Glutamatergic neuron (in vitro differentiated cells): ENCODE results near the gene CXCL6. TPM values are rescaled to one million over a fixed set of nuclear protein-coding genes. Genes with fewer than 3 reads are reported as not detected.

Experiments used
- DNase-seq: peaks from one replicate; pipeline ENCODE4 v3.0.0; 2022
- H3K27ac Mint-ChIP-seq: one replicate; pipeline ENCODE4 v1.8.0; 2020; ENCODE audit warnings: mild to moderate bottlenecking, mixed read lengths, inconsistent platforms; ENCODE audit not compliant: unreplicated experiment
- H3K27me3 Mint-ChIP-seq: one replicate; pipeline ENCODE4 v1.8.0; 2020; ENCODE audit warnings: mild to moderate bottlenecking, moderate library complexity, mixed read lengths, inconsistent platforms; ENCODE audit not compliant: unreplicated experiment
- H3K36me3 Mint-ChIP-seq: one replicate; pipeline ENCODE4 v1.8.0; 2020; ENCODE audit warnings: mild to moderate bottlenecking, mixed read lengths, inconsistent platforms; ENCODE audit not compliant: unreplicated experiment
- H3K4me1 Mint-ChIP-seq: one replicate; pipeline ENCODE4 v1.8.0; 2020; ENCODE audit warnings: mild to moderate bottlenecking, low read depth, mixed read lengths, inconsistent platforms; ENCODE audit not compliant: unreplicated experiment
- H3K4me3 Mint-ChIP-seq: one replicate; pipeline ENCODE4 v1.8.0; 2020; ENCODE audit warnings: mild to moderate bottlenecking, mixed read lengths, inconsistent platforms; ENCODE audit not compliant: unreplicated experiment
- H3K9me3 Mint-ChIP-seq: one replicate; pipeline ENCODE4 v1.8.0; 2020; ENCODE audit warnings: mild to moderate bottlenecking, moderate library complexity, mixed read lengths, inconsistent platforms; ENCODE audit not compliant: unreplicated experiment
- total RNA-seq: library from RNA; stranded (reverse); fragmentation: NEBNext Ultra II Directional; extraction: Animal tissue kit (Norgen Biotek cat#: 25700); gene quantifications from one replicate; pipeline ENCODE4 v1.2.1, GENCODE V29; 2021; ENCODE audit not compliant: unreplicated experiment
- TF ChIP-seq, protein P1 (sequence below): fragments of 200-600 bp; sonication (generic); IDR thresholded peaks from one replicate; pipeline ENCODE4 v1.5.0; 2021; ENCODE audit not compliant: partially characterized antibody, unreplicated experiment

CXCL6 gene
- total RNA-seq, 1 donor from 2014 or later = not detected

GRCh38 chr4:73844806-73845205 is 8.3 kb downstream of the CXCL6 start:
- no peak overlapping the region for H3K27ac Mint-ChIP-seq
- DNase-seq = no peak
- H3K27me3 Mint-ChIP-seq = no peaks in the 10 kb centered on the region
- TF ChIP-seq, protein P1, sequence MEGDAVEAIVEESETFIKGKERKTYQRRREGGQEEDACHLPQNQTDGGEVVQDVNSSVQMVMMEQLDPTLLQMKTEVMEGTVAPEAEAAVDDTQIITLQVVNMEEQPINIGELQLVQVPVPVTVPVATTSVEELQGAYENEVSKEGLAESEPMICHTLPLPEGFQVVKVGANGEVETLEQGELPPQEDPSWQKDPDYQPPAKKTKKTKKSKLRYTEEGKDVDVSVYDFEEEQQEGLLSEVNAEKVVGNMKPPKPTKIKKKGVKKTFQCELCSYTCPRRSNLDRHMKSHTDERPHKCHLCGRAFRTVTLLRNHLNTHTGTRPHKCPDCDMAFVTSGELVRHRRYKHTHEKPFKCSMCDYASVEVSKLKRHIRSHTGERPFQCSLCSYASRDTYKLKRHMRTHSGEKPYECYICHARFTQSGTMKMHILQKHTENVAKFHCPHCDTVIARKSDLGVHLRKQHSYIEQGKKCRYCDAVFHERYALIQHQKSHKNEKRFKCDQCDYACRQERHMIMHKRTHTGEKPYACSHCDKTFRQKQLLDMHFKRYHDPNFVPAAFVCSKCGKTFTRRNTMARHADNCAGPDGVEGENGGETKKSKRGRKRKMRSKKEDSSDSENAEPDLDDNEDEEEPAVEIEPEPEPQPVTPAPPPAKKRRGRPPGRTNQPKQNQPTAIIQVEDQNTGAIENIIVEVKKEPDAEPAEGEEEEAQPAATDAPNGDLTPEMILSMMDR = no peak
- H3K9me3 Mint-ChIP-seq = no peaks in the 10 kb centered on the region
- no peak overlapping the region for H3K4me3 Mint-ChIP-seq
- H3K4me1 Mint-ChIP-seq = no peaks in the 10 kb centered on the region
- H3K36me3 Mint-ChIP-seq = no peaks in the 10 kb centered on the region

GRCh38 chr4:73847526-73848182 is 11.2 kb downstream of the CXCL6 start:
- no peaks in the 10 kb centered on the region for H3K36me3 Mint-ChIP-seq
- no peak for DNase-seq
- H3K4me3 Mint-ChIP-seq = no peak overlapping the region
- H3K27ac Mint-ChIP-seq = no peak overlapping the region
- H3K9me3 Mint-ChIP-seq = no peaks in the 10 kb centered on the region
- H3K27me3 Mint-ChIP-seq = no peaks in the 10 kb centered on the region
- no peaks in the 10 kb centered on the region for H3K4me1 Mint-ChIP-seq
- TF ChIP-seq, protein P1 = no peak

- H3K4me1 Mint-ChIP-seq = no peaks in the 10 kb centered on the region
- TF ChIP-seq, protein P1 = no peak
- H3K27ac Mint-ChIP-seq = no peak overlapping the region
- no peaks in the 10 kb centered on the region for H3K36me3 Mint-ChIP-seq
- H3K4me3 Mint-ChIP-seq = no peak overlapping the region
- H3K27me3 Mint-ChIP-seq = no peaks in the 10 kb centered on the region
- DNase-seq = no peak
- H3K9me3 Mint-ChIP-seq = no peaks in the 10 kb centered on the region
These were observed 11.8 kb downstream of the CXCL6 start for GRCh38 chr4:73848183-73848777.

DNA sequence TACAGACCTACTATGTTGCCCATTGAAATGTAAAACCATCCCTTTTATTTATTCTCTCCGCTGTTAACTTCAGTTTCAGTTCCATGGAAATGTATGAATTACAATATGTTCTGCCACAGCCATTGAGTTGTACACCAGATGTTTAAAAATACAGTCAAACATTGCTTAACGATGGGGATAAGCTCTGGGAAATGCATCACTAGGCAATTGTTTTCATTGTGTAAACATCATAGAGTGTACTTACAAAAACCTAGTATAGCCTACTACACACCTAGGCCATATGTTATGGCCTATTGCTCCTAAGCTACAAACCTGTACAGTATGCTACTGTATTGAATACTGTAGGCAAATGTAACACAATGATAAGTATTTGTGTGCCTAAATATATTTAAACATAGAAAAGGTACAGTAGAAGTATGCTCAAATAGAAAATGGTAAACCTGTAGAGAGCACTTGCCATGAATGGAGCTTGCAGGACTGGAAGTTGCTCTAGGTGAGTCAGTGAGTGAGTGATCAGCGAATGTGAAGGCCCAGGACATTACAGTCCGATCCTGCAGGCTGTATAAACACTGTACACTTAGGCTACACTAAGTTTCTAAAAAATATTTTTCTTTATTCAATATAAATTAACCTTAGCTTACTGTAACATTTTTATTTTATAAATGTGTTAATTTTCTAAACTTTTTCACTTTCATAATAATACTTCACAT is 13.9 kb downstream of the CXCL6 start:
- no peaks in the 10 kb centered on the region for H3K4me1 Mint-ChIP-seq
- no peak overlapping the region for H3K27ac Mint-ChIP-seq
- no peak for DNase-seq
- H3K36me3 Mint-ChIP-seq = no peaks in the 10 kb centered on the region
- no peak overlapping the region for H3K4me3 Mint-ChIP-seq
- H3K27me3 Mint-ChIP-seq = no peaks in the 10 kb centered on the region
- TF ChIP-seq, protein P1 = no peak
- no peaks in the 10 kb centered on the region for H3K9me3 Mint-ChIP-seq

DNA sequence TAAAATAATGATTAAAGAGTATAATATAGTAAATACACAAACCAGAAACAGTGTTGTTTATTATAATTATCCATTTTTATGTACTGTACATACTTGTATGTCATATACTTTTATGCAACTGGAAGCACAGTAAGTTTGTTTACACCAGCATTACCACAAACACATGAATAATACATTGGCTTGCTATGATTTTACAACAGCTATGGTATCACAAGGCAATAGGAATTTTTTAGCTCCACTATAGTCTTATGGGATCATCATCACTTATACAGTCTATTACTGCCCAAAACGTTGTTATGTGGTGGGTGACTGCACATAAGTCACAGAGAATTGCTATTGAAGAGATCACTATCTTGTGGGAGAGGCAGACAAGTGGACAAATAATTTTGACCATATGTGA is 14.8 kb downstream of the CXCL6 start:
- Mint-ChIP-seq H3K9me3 (no peaks in the 10 kb centered on the region), H3K4me3 (no peak overlapping the region), H3K27ac (no peak overlapping the region), H3K36me3 (no peaks in the 10 kb centered on the region), H3K27me3 (no peaks in the 10 kb centered on the region), H3K4me1 (no peaks in the 10 kb centered on the region)
- TF ChIP-seq, protein P1 = no peak
- DNase-seq = no peak
